Urinary bladder (tissue), 4 donors: ENCODE measurements around the gene ADH1B. TPM values are rescaled to one million over a fixed set of nuclear protein-coding genes. Genes with fewer than 3 reads are reported as not detected.
"Not testable (repeated sequence)": the region's sequence is repeated elsewhere in the genome, so short reads cannot be mapped to it uniquely, and the experiment has no call there.

Experiments used
- DNase-seq: peaks from one replicate; pipeline ENCODE4 v3.0.0-alpha.2; 2015; ENCODE audit errors: extremely low spot score
- H3K27ac ChIP-seq: one replicate; pipeline ENCODE4 v1.5.1; 2013; ENCODE audit warnings: low read depth, mild to moderate bottlenecking, moderate library complexity
- H3K36me3 ChIP-seq: one replicate; pipeline ENCODE4 v1.6.1; 2013; ENCODE audit warnings: mild to moderate bottlenecking, moderate library complexity; ENCODE audit not compliant: insufficient read depth
- H3K4me1 ChIP-seq: one replicate; pipeline ENCODE4 v1.6.1; 2013; ENCODE audit warnings: mild to moderate bottlenecking, moderate library complexity; ENCODE audit not compliant: insufficient read depth
- H3K4me3 ChIP-seq: one replicate; pipeline ENCODE4 v1.5.1; 2013; ENCODE audit warnings: low read depth, low read length
- WGBS: extraction: QIAGEN DNeasy Blood & Tissue Kit; methylation state at CpG from one replicate; pipeline ENCODE4 v1.1.7; 2013; 5-methylcytosine and 5-hydroxymethylcytosine counted together
- polyA plus RNA-seq: library from polyadenylated mRNA; stranded (reverse); fragments of 200-250 nt; gene quantifications from one replicate; pipeline ENCODE4 v1.2.3, GENCODE V29; 2013
- total RNA-seq: library from RNA; depleted of rRNA; stranded (reverse); fragments of >200 nt; gene quantifications from one replicate; pipeline ENCODE4 v1.2.3, GENCODE V29; 2014
- donor health status: healthy with polysubstance abuse.
- donor health status: healthy.

ADH1B gene
- total and polyA plus RNA-seq, 2 donors: 97.0 to 864 TPM

DNA sequence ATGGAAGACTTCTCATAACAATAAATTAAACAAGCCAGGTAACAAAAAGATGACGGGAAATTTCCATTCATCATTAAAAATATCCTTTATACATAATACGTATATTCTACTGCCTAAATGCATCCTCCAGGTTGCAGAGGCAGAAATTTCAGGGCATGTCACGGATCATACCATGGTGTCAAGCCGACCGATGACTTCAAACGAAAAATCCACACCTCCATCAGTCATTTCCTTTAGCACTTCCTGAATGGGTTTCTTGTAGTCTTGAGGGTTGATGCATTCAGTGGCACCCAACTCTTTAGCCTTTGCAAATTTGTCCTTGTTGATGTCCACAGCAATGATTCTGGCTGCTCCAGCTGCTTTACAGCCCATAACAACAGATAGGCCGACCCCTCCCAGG, 21.4 kb upstream of the ADH1B start:
- not testable (repeated sequence) for H3K4me3 ChIP-seq, H3K4me1 ChIP-seq, DNase-seq, H3K36me3 ChIP-seq, H3K27ac ChIP-seq
- WGBS: 90% methylated on average over 7 of the region's 7 CpGs

DNA sequence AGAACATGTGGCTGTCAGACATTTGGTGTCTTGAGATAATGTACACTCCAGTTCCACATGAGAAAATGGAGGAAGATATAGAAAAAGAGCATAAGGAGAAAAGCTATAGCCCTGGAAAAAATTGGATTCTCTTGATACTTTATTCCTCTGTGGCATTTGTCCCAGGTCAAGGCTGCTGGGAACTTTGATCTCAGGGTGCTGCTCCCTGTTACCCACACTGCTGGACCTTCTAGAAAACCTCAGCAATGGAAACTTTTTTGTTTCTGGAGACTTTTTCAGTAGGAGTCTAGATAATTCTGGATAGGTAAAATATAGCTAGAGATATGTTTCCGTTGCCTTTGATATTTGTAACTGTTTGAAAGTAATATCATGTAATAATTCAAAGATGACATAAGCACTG, 20.2 kb upstream of the ADH1B start:
- no peak for DNase-seq
- 93% methylated on average over 1 of the region's 1 CpG for WGBS
- H3K36me3 ChIP-seq: no peaks in the 10 kb centered on the region
- no peaks in the 10 kb centered on the region for H3K4me1 ChIP-seq
- no peak overlapping the region for H3K27ac ChIP-seq
- H3K4me3 ChIP-seq: no peak overlapping the region

GRCh38 chr4:99339172-99339571, 18.0 kb upstream of the ADH1B start:
- H3K4me3 ChIP-seq: no peak overlapping the region
- no peaks in the 10 kb centered on the region for H3K36me3 ChIP-seq
- no peak for DNase-seq
- no peaks in the 10 kb centered on the region for H3K4me1 ChIP-seq
- H3K27ac ChIP-seq: no peak overlapping the region
- WGBS: 93% methylated on average over 3 of the region's 3 CpGs

DNA sequence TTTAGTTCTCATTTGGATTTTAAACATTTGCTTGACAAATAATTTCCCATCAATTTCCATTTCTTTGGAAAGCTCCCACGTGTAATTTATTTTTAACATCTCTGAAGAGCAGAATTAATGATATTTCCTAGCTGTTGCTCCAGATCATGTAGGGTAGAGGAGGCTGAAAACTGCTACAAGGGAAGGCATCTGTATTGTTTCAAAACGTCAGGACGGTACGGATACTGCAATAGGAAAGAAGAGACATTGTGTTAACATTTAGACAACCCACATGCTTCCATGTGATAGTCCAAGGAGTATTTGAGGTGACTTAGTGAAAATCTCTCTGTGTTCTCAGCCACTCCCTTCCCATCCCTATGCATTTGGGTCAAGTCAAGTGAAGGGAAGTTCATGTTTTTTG, 15.4 kb upstream of the ADH1B start:
- Histone ChIP-seq H3K4me1 (no peaks in the 10 kb centered on the region), H3K36me3 (no peaks in the 10 kb centered on the region), H3K4me3 (no peak overlapping the region), H3K27ac (peak overlapping the region; percentile 10)
- WGBS: 56% methylated on average over 4 of the region's 4 CpGs
- DNase-seq: no peak

DNA sequence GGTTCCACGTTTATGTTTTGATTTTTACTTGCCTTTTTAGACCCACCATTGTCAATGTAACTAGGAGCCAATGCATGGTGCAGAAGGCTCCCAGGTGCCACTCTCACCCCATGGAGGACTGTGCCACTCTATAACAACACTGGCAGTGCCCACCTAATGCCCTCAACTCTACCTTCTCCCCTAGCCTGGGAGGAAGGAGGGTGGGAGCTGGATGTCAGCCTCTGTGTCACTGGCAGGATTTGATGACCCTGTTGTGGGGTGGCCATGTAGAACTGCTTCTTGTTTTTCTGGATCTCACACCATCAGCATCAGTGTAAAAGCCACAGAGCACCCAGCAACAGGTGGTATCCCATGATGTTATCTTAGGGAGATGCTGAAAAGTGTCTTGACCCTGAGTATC, 13.7 kb upstream of the ADH1B start:
- H3K27ac ChIP-seq: no peak overlapping the region
- no peak for DNase-seq
- H3K36me3 ChIP-seq: no peaks in the 10 kb centered on the region
- no peaks in the 10 kb centered on the region for H3K4me1 ChIP-seq
- H3K4me3 ChIP-seq: no peak overlapping the region
- 83% methylated on average over 1 of the region's 1 CpG for WGBS

- Histone ChIP-seq H3K4me1 (no peaks in the 10 kb centered on the region), H3K4me3 (no peak overlapping the region), H3K36me3 (peaks cover 1% of the 10 kb centered on the region), H3K27ac (no peak overlapping the region)
- WGBS: 96% methylated on average over 3 of the region's 3 CpGs
- no peak for DNase-seq
These were observed 9.4 kb upstream of the ADH1B start for GRCh38 chr4:99330648-99331047.

DNA sequence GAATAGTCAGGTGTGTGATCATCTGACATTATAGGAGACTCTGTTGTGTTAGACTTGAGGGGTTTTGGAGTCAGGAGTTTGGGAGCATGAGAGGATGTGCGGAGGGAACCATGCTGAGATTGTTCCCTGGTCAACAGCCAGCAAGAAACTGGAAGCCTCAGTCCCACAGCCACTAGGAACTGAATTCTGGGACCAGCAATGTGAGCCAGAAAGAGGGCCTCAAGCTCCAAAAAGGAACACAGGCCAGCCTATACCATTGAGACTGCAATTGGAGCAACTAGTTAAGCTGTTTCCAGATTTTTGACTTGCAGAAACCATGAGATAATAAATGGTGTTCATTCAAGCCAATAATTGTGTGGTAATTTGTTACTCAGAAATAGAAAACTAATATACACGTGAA, 8.7 kb upstream of the ADH1B start:
- no peak for DNase-seq
- Histone ChIP-seq H3K27ac (no peak overlapping the region), H3K36me3 (peaks cover 1% of the 10 kb centered on the region), H3K4me1 (no peaks in the 10 kb centered on the region), H3K4me3 (no peak overlapping the region)
- 75% methylated on average over 2 of the region's 2 CpGs for WGBS

- Histone ChIP-seq H3K36me3 (peaks cover 1% of the 10 kb centered on the region), H3K27ac (no peak overlapping the region), H3K4me1 (no peaks in the 10 kb centered on the region), H3K4me3 (no peak overlapping the region)
- peak; percentile 55 for DNase-seq
- WGBS: 20% methylated on average over 3 of the region's 3 CpGs
These were observed 3.8 kb upstream of the ADH1B start for GRCh38 chr4:99324979-99325378.

DNA sequence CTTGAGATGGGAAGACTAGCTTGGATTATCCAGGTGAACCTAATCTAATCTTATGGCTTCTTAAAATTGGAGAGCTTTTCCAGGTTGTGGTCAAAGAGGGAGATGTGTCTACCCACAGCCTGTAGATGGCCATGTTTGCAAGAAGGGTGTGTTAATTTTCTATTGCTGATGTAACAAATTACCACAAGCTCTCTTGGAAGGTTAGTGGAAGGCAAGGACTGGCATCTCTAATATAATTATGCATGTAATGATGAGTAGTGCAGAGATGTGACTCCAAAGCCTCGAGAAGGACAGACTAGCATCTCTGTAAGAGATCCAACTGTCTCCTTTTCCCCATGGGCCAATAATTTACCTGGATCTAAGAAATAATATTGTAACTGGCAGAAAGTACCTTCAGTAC, 3.2 kb upstream of the ADH1B start:
- DNase-seq: no peak
- WGBS: 43% methylated on average over 1 of the region's 1 CpG
- H3K4me3 ChIP-seq: no peak overlapping the region
- peak overlapping the region; percentile 75 for H3K27ac ChIP-seq
- H3K36me3 ChIP-seq: peaks cover 1% of the 10 kb centered on the region
- no peaks in the 10 kb centered on the region for H3K4me1 ChIP-seq

DNA sequence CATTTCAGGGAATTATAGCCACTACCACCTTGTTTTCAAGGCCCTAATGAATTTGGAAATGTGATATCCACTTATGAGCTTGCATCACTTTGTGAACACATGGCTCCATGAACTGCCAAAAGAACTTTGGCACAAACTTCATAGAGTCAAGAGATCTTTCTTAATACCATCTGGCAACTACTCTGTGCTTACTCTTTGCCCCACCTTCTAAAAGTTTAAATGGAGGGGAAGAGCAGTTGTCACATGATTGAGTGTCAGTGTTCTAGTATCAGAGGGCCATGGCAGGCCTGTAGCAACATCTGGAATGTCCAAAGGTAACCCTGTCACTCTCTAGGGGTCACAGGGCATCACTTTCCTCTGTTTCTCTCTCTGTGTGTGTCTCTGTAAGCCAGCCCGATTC, 2.6 kb upstream of the ADH1B start:
- no peak overlapping the region for H3K4me3 ChIP-seq
- H3K27ac ChIP-seq: peak overlapping the region; percentile 75
- 95% methylated on average over 1 of the region's 1 CpG for WGBS
- no peak for DNase-seq
- peaks cover 4% of the 10 kb centered on the region for H3K36me3 ChIP-seq
- no peaks in the 10 kb centered on the region for H3K4me1 ChIP-seq

GRCh38 chr4:99317811-99318210, 3.4 kb downstream of the ADH1B start:
- not testable (repeated sequence) for H3K4me1 ChIP-seq, H3K4me3 ChIP-seq, H3K27ac ChIP-seq, H3K36me3 ChIP-seq, DNase-seq
- WGBS: 90% methylated on average over 8 of the region's 8 CpGs

GRCh38 chr4:99317354-99317753, 3.8 kb downstream of the ADH1B start:
- WGBS: 87% methylated on average over 3 of the region's 3 CpGs
- Histone ChIP-seq H3K4me3 (no peak overlapping the region), H3K27ac (no peak overlapping the region), H3K36me3 (peaks cover 2% of the 10 kb centered on the region), H3K4me1 (no peaks in the 10 kb centered on the region)
- no peak for DNase-seq

DNA sequence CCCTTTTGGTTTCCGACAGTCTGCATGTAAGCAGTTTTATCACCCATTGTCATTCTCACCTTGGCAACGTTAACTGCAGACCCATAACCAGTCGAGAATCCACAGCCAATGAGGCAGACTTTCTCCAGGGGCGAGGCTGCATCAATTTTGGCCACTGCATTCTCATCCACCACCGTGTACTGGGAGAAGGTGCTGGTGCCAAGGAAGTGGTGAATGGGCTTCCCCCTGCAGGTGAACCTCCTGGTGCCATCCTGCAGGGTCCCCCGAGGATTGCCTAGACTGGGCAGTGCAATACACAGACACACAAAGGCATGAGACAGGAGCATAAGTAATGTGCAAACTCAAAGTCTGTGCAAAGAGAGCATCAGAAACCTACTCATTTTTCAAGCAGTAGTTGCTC, 5.4 kb downstream of the ADH1B start:
- Histone ChIP-seq H3K27ac (no peak overlapping the region), H3K36me3 (peaks cover 2% of the 10 kb centered on the region), H3K4me3 (no peak overlapping the region), H3K4me1 (no peaks in the 10 kb centered on the region)
- WGBS: 81% methylated on average over 6 of the region's 6 CpGs
- DNase-seq: no peak

DNA sequence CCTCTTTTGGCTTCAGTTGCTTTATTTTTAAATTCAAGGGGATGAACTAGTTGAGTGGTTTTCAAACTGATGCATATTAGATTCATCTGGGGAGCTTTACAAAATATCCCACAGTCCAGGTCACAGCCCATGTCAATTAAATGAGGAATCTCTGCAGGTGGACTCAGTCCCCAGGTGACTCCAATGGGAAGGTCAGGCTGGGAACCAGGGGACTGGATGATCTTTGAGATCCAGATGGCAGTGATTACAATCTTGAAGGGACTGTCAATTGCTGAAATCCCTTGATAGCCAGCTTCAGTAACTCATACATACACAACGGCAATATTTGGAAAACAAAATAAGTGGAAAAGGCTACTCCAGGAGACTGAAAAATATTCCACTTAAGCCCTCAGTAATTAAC, 7.0 kb downstream of the ADH1B start:
- Histone ChIP-seq H3K4me1 (no peaks in the 10 kb centered on the region), H3K4me3 (no peak overlapping the region), H3K36me3 (peaks cover 5% of the 10 kb centered on the region), H3K27ac (no peak overlapping the region)
- WGBS: 86% methylated on average over 1 of the region's 1 CpG
- DNase-seq: no peak

DNA sequence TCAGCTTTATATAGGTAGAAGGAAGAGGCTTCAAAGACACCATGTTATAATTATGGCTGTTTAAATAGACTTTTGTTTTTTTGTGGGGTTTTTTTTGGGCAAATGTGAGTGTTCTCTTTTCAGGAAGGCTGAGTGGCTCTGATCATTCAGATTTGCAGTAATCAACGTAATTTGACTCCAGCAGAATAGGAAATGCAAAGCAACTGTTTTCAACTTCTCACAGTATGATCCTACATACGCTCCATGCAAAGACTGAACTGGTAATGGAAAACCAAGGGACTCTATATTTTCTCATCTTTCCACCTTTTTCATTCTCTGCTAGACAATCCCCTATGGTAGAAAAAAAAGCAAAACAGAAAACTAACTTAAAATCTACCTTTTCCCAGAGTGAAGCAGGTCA, 10.8 kb downstream of the ADH1B start:
- Histone ChIP-seq H3K36me3 (peaks cover 3% of the 10 kb centered on the region), H3K4me3 (no peak overlapping the region), H3K27ac (no peak overlapping the region), H3K4me1 (no peaks in the 10 kb centered on the region)
- DNase-seq: no peak
- WGBS: 74% methylated on average over 2 of the region's 2 CpGs
